Type B pancreatic cell (in vitro differentiated cells): Measurements from ENCODE around the gene REC114. TPM values are rescaled to one million over a fixed set of nuclear protein-coding genes. Genes with fewer than 3 reads are reported as not detected.
"Not testable (repeated sequence)": the region's sequence is repeated elsewhere in the genome, so short reads cannot be mapped to it uniquely, and the experiment has no call there.

Experiments used
- DNase-seq: peaks from one replicate; pipeline ENCODE4 v3.0.0; 2021; ENCODE audit warnings: mixed read lengths; ENCODE audit not compliant: unreplicated experiment; ENCODE audit errors: extremely low spot score
- H3K27ac Mint-ChIP-seq: 2 replicates; pipeline ENCODE4 v1.8.0; 2021; ENCODE audit warnings: mild to moderate bottlenecking, mixed read lengths
- H3K27me3 Mint-ChIP-seq: 2 replicates; pipeline ENCODE4 v1.8.0; 2021; ENCODE audit warnings: mixed read lengths
- H3K36me3 Mint-ChIP-seq: 2 replicates; pipeline ENCODE4 v1.8.0; 2021; ENCODE audit warnings: mixed read lengths
- H3K4me1 Mint-ChIP-seq: one replicate; pipeline ENCODE4 v1.8.0; 2021; ENCODE audit warnings: mixed read lengths; ENCODE audit not compliant: unreplicated experiment
- H3K4me3 Mint-ChIP-seq: 2 replicates; pipeline ENCODE4 v1.8.0; 2021; ENCODE audit warnings: mild to moderate bottlenecking, mixed read lengths
- H3K9me3 Mint-ChIP-seq: 2 replicates; pipeline ENCODE4 v1.8.0; 2021; ENCODE audit warnings: mixed read lengths
- CTCF ChIP-seq: fragments of 200-600 bp; sonication (generic); conservative IDR thresholded peaks from 2 replicates; pipeline ENCODE4 v1.5.0; 2021; ENCODE audit warnings: antibody characterized with exemption, mild to moderate bottlenecking
- total RNA-seq: library from RNA; stranded (reverse); gene quantifications from 2 replicates; pipeline ENCODE4 v1.2.1, GENCODE V29; 2021; ENCODE audit warnings: low replicate concordance

REC114 gene
- total RNA-seq, 1 donor from 2014 or later = not detected

DNA sequence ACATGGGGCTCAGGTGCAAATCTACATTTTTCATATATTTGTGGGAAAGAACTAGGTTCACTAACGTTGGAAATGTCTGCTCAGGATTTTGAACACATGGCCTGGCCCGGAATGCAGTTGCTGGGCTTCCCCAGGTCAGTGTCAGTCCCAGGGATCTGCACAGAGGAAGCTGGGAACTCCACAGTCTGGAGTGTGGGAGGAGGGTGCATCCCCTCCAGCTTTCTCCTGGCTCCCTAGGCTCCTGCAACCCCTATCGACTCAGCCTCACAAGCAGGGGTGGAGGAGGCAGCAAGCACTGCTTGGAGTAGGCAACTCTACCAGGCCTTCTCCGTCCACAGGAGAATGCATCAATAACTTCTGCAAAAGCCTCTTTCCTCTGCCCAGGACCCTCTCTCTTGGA is 44.1 kb upstream of the REC114 start:
- no peak for TF ChIP-seq CTCF
- Mint-ChIP-seq H3K27me3 (peaks cover 7% of the 10 kb centered on the region), H3K4me3 (no peak overlapping the region), H3K9me3 (no peaks in the 10 kb centered on the region), H3K27ac (no peak overlapping the region), H3K36me3 (no peaks in the 10 kb centered on the region), H3K4me1 (no peaks in the 10 kb centered on the region)
- DNase-seq = no peak

GRCh38 chr15:73400222-73400621 is 42.7 kb upstream of the REC114 start:
- H3K4me1 Mint-ChIP-seq, H3K27me3 Mint-ChIP-seq, H3K27ac Mint-ChIP-seq, H3K9me3 Mint-ChIP-seq, H3K4me3 Mint-ChIP-seq, DNase-seq, H3K36me3 Mint-ChIP-seq: not testable (repeated sequence)

DNA sequence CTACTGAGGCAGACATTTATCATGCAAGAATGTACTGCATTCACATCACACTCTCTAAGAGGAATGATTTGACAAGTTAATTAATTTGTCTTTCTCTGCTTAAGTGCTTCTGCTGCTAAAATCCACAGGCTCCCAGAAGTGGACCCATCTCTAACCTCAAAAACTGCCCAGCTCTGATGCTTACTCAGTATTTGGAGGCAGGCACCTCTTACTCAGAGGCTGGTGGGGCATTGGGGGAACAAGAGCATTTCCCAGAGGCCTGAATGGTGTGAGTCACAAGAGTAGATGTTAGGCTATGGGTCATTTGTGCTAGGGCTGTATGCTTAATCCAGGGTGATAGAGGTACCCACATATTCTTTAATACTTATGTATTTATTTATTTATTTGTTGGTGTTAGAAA is 39.8 kb upstream of the REC114 start:
- no peak for DNase-seq
- H3K36me3 Mint-ChIP-seq = no peaks in the 10 kb centered on the region
- H3K27me3 Mint-ChIP-seq = peaks cover 4% of the 10 kb centered on the region
- no peak overlapping the region for H3K27ac Mint-ChIP-seq
- H3K4me1 Mint-ChIP-seq = no peaks in the 10 kb centered on the region
- no peak for TF ChIP-seq CTCF
- no peaks in the 10 kb centered on the region for H3K9me3 Mint-ChIP-seq
- H3K4me3 Mint-ChIP-seq = no peak overlapping the region

GRCh38 chr15:73414876-73415275 is 28.1 kb upstream of the REC114 start:
- Mint-ChIP-seq H3K9me3 (no peaks in the 10 kb centered on the region), H3K4me3 (no peak overlapping the region), H3K36me3 (no peaks in the 10 kb centered on the region), H3K27me3 (peaks cover 24% of the 10 kb centered on the region), H3K27ac (no peak overlapping the region), H3K4me1 (no peaks in the 10 kb centered on the region)
- DNase-seq = no peak
- no peak for TF ChIP-seq CTCF

DNA sequence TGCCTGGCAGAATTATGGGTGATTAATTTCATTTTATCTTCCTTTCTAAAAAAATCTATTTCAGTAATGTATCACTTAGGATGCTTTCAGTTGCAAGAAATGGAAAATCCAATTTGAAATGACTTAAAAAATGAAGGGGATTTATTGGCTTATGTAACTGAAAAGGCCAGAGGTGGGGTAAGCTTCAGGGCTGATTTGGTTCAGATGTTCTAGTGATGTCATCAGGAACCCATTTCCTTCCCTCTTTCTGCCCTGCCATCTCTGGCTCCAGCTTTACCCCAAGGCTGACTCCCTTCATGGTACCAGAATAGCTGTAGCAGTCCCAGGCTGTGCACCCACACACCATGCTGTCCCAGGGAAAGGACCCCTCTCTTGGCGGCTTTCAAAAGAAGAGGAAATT is 18.5 kb upstream of the REC114 start:
- H3K4me3 Mint-ChIP-seq = no peak overlapping the region
- no peaks in the 10 kb centered on the region for H3K4me1 Mint-ChIP-seq
- H3K27me3 Mint-ChIP-seq = peaks cover 14% of the 10 kb centered on the region
- DNase-seq = no peak
- H3K9me3 Mint-ChIP-seq = no peaks in the 10 kb centered on the region
- no peak overlapping the region for H3K27ac Mint-ChIP-seq
- no peaks in the 10 kb centered on the region for H3K36me3 Mint-ChIP-seq
- TF ChIP-seq CTCF = no peak

- no peaks in the 10 kb centered on the region for H3K9me3 Mint-ChIP-seq
- no peak overlapping the region for H3K27ac Mint-ChIP-seq
- no peak for TF ChIP-seq CTCF
Measured at GRCh38 chr15:73425510-73425909, 17.5 kb upstream of the REC114 start.

More at GRCh38 chr15:73425510-73425909, 17.5 kb upstream of the REC114 start:
- Mint-ChIP-seq H3K4me1 (no peaks in the 10 kb centered on the region), H3K36me3 (no peaks in the 10 kb centered on the region), H3K27me3 (peaks cover 24% of the 10 kb centered on the region), H3K4me3 (no peak overlapping the region)
- no peak for DNase-seq
